NCI-H748 (cell line): Measurements from ENCODE around the gene SHISA7.

Experiments
- DNase-seq: peaks from one replicate; lab custom pipeline; 2025; ENCODE audit not compliant: unreplicated experiment; lab: John Stamatoyannopoulos, UW

SHISA7 gene

GRCh38 chr19:55391191-55391670 lies 51.9 kb downstream of the SHISA7 start:
- DNase-seq = no peak

- no peak for DNase-seq
Measured at GRCh38 chr19:55390461-55390880, 52.6 kb downstream of the SHISA7 start.

GRCh38 chr19:55389386-55390317 lies 53.4 kb downstream of the SHISA7 start:
- no peak for DNase-seq

GRCh38 chr19:55387736-55388497 lies 55.2 kb downstream of the SHISA7 start:
- no peak for DNase-seq

- DNase-seq = no peak
Measured at GRCh38 chr19:55386493-55386971, 56.6 kb downstream of the SHISA7 start.

- peak; percentile 99 for DNase-seq
Measured at GRCh38 chr19:55385724-55386492, 57.2 kb downstream of the SHISA7 start, which contains the start of gene RPL28. TSS of gene RPL28 (plus strand) at chr19:55385932. CDS start at chr19:55386358, 426 bp downstream.

GRCh38 chr19:55384920-55385723 lies 58.0 kb downstream of the SHISA7 start:
- DNase-seq = peak; percentile 98

- peak; percentile 78 for DNase-seq
Measured at GRCh38 chr19:55384131-55384919, 58.8 kb downstream of the SHISA7 start, which contains the start of gene TMEM238. TSS of gene TMEM238 (minus strand) at chr19:55384292. CDS start at chr19:55384259, 33 bp downstream.

- peak; percentile 85 for DNase-seq
Measured at GRCh38 chr19:55383279-55384130, 59.6 kb downstream of the SHISA7 start.

- no peak for DNase-seq
Measured at GRCh38 chr19:55382522-55383054, 60.5 kb downstream of the SHISA7 start.

- DNase-seq = no peak
Measured at GRCh38 chr19:55382013-55382412, 61.1 kb downstream of the SHISA7 start.

GRCh38 chr19:55379174-55379573 lies 63.9 kb downstream of the SHISA7 start:
- DNase-seq = no peak
